ENCODE results near the gene FAM124A. TPM values are rescaled to one million over a fixed set of nuclear protein-coding genes. Genes with fewer than 3 reads are reported as not detected.

Gene FAM124A
- total and polyA plus RNA-seq, 10 of the 15 experiments (the other 5 are each of a cell fraction or from before 2014, with no cell fraction given): not detected

GRCh38 chr13:51245583-51245982 is 23.4 kb downstream of the FAM124A start:
- Histone ChIP-seq H2AFZ (ENCODE audit: control insufficient read depth, low read depth, low read length) (no peak overlapping the region), H3K79me2 (ENCODE audit: control insufficient read depth, insufficient read depth, low read length) (no peaks in the 10 kb centered on the region), H3K9me3 (replicated peaks; ENCODE audit: control insufficient read depth, insufficient read depth, low read length) (no peaks in the 10 kb centered on the region), H3K27ac (ENCODE audit: control insufficient read depth, insufficient read depth) (no peak overlapping the region), H3K4me3 (no peak overlapping the region), H3K4me2 (ENCODE audit: control insufficient read depth, insufficient read depth) (no peak overlapping the region), H4K20me1 (ENCODE audit: control insufficient read depth, insufficient read depth) (no peaks in the 10 kb centered on the region), H3K27me3 (replicated peaks in 1 of 2; ENCODE audit: control insufficient read depth in 2 of 2, insufficient read depth in 2 of 2, low read length in 1 of 2) (peaks cover 0 to 2% of the 10 kb centered on the region in 2 experiments; a peak in 2 of 4 replicates), H3K9ac (ENCODE audit: control insufficient read depth, insufficient read depth, low read length) (no peak overlapping the region), H3K36me3 (ENCODE audit: control insufficient read depth in 2 of 2, insufficient read depth in 2 of 2, low read length in 1 of 2) (no peaks in the 10 kb centered on the region), H3K4me1 (ENCODE audit: control insufficient read depth, insufficient read depth, low read length) (no peaks in the 10 kb centered on the region)
- RAD21 ChIA-PET (ENCODE audit: unreplicated experiment): no interaction called here
- in situ Hi-C loops (cut with MboI) (no loop called here), intact Hi-C loops (cut with micrococcal nuclease; ENCODE audit: unreplicated experiment) (no loop called here)
- POLR2A ChIA-PET: no interaction called here
- FAIRE-seq (no peak), ATAC-seq (no peak), DNase-seq (ENCODE audit: low read depth, low spot score) (no peak)
- no peak for TF ChIP-seq MEF2B (IDR thresholded peaks at IDR 0.05; ENCODE audit: partially characterized antibody, poor library complexity, severe bottlenecking)
- TF ChIP-seq RUNX3 (IDR thresholded peaks at IDR 0.05; ENCODE audit: low read length): no peak
- no peak for TF ChIP-seq MTA2 (IDR thresholded peaks at IDR 0.05; ENCODE audit: low read depth)
- no peak for TF ChIP-seq PML (IDR thresholded peaks at IDR 0.05; ENCODE audit: low read length)
- TF ChIP-seq NR2C1 (IDR thresholded peaks at IDR 0.05): no peak
- no peak for TF ChIP-seq PKNOX1 (IDR thresholded peaks at IDR 0.05)
- TF ChIP-seq SMAD5 (IDR thresholded peaks at IDR 0.05; ENCODE audit: low read depth): no peak
- TF ChIP-seq ZBED1 (IDR thresholded peaks at IDR 0.05; ENCODE audit: borderline replicate concordance): no peak
- CTCF ChIA-PET: no interaction called here
- WGBS (ENCODE audit: insufficient coverage, insufficient replicate concordance, low lambda C conversion rate, missing lambda C conversion rate): 0% methylated on average over 2 of the region's 2 CpGs
- SMC1A ChIA-PET (ENCODE audit: uncharacterized antibody, unreplicated experiment): interaction anchor here (0.8 to 1.1 kb wide), 2 partner anchors 22 to 40 kb away, joined by 3 read pairs; no protein-coding TSS in a partner anchor
- BruUV-seq (replicated peaks): no TSS peak

GRCh38 chr13:51246025-51246417 is 23.8 kb downstream of the FAM124A start:
- H3K9me3 ChIP-seq (replicated peaks; ENCODE audit: control insufficient read depth, insufficient read depth, low read length): no peaks in the 10 kb centered on the region
- ChIA-PET RAD21 (ENCODE audit: unreplicated experiment) (no interaction called here), CTCF (interaction anchor here (0.6 kb wide), 1 partner anchor 125 kb away, joined by 3 read pairs; no protein-coding TSS in a partner anchor), SMC1A (ENCODE audit: uncharacterized antibody, unreplicated experiment) (interaction anchor here (0.8 to 1.1 kb wide), 2 partner anchors 22 to 40 kb away, joined by 3 read pairs; no protein-coding TSS in a partner anchor), POLR2A (no interaction called here)
- H3K4me3 ChIP-seq: no peak overlapping the region
- no peaks in the 10 kb centered on the region for H3K4me1 ChIP-seq (ENCODE audit: control insufficient read depth, insufficient read depth, low read length)
- H2AFZ ChIP-seq (ENCODE audit: control insufficient read depth, low read depth, low read length): no peak overlapping the region
- DNase-seq (ENCODE audit: low read depth, low spot score) (no peak), ATAC-seq (no peak), FAIRE-seq (no peak)
- TF ChIP-seq ZNF622 (IDR thresholded peaks at IDR 0.05) (no peak), BACH1 (IDR thresholded peaks at IDR 0.05; ENCODE audit: borderline replicate concordance) (no peak), ZBTB33 (IDR thresholded peaks at IDR 0.05) (no peak), HDAC2 (IDR thresholded peaks at IDR 0.05) (no peak), BCL3 (IDR thresholded peaks at IDR 0.05; ENCODE audit: borderline replicate concordance, insufficient read depth, low read depth, low read length, poor library complexity, severe bottlenecking) (no peak)
- intact Hi-C loops (cut with micrococcal nuclease; ENCODE audit: unreplicated experiment) (no loop called here), in situ Hi-C loops (cut with MboI) (no loop called here)
- H4K20me1 ChIP-seq (ENCODE audit: control insufficient read depth, insufficient read depth): no peaks in the 10 kb centered on the region
- H3K79me2 ChIP-seq (ENCODE audit: control insufficient read depth, insufficient read depth, low read length): no peaks in the 10 kb centered on the region
- 31% methylated on average over 4 of the region's 4 CpGs for WGBS (ENCODE audit: insufficient coverage, insufficient replicate concordance, low lambda C conversion rate, missing lambda C conversion rate)
- no peak overlapping the region for H3K4me2 ChIP-seq (ENCODE audit: control insufficient read depth, insufficient read depth)
- peaks cover 0 to 2% of the 10 kb centered on the region in 2 experiments; a peak in 2 of 4 replicates for H3K27me3 ChIP-seq (replicated peaks in 1 of 2; ENCODE audit: control insufficient read depth in 2 of 2, insufficient read depth in 2 of 2, low read length in 1 of 2)
- no peaks in the 10 kb centered on the region for H3K36me3 ChIP-seq (ENCODE audit: control insufficient read depth in 2 of 2, insufficient read depth in 2 of 2, low read length in 1 of 2)
- BruUV-seq (replicated peaks): no TSS peak
- H3K9ac ChIP-seq (ENCODE audit: control insufficient read depth, insufficient read depth, low read length): no peak overlapping the region
- no peak overlapping the region for H3K27ac ChIP-seq (ENCODE audit: control insufficient read depth, insufficient read depth)

Data from GM12878 (cell line).